H1 (cell line): ENCODE measurements around the gene DCDC1. TPM values are rescaled to one million over a fixed set of nuclear protein-coding genes. Genes with fewer than 3 reads are reported as not detected.

Experiments
- CTCF ChIA-PET: fragments of 300-600 bp; sonication (Branson Sonifier 250); formaldehyde crosslinking; loops from one replicate; lab custom pipeline; 2021; ENCODE audit not compliant: partially characterized antibody; lab: Charles Lee
- POLR2A ChIA-PET: fragments of 300-600 bp; sonication (Branson Sonifier 250); formaldehyde crosslinking; loops from one replicate; lab custom pipeline; 2021; ENCODE audit warnings: inconsistent platforms; ENCODE audit not compliant: partially characterized antibody; lab: Charles Lee
- DNase-seq, 2 experiments: peaks; one replicate each; pipeline versions ENCODE4 v3.0.0 to v3.0.0-alpha.2; 2010 to 2022; ENCODE audit warnings: low spot score in 2 of 2, low read depth in 1 of 2, mixed read lengths in 1 of 2
- FAIRE-seq: peaks from 2 replicates; lab custom pipeline; 2011; peaks lifted over from hg19 to GRCh38; lab: Jason Lieb, UNC
- H2AFZ ChIP-seq: 2 replicates; pipeline ENCODE4 v1.8.1; 2012; ENCODE audit warnings: low read length, inconsistent platforms
- H2AK5ac ChIP-seq: 2 replicates; pipeline ENCODE4 v1.6.1; 2013; ENCODE audit warnings: low read depth, low read length
- H2BK120ac ChIP-seq: replicated peaks from 2 replicates; pipeline ENCODE3; 2013; ENCODE audit warnings: low read depth, low read length, inconsistent platforms
- H2BK12ac ChIP-seq: 2 replicates; pipeline ENCODE4 v1.6.1; 2013; ENCODE audit warnings: low read depth, low read length
- H2BK15ac ChIP-seq: 2 replicates; pipeline ENCODE4 v1.6.1; 2013; ENCODE audit warnings: low read length
- H2BK20ac ChIP-seq: 2 replicates; pipeline ENCODE4 v1.6.1; 2013; ENCODE audit warnings: low read length
- H2BK5ac ChIP-seq: 2 replicates; pipeline ENCODE4 v1.6.1; 2013; ENCODE audit warnings: low read depth, low read length
- H3K14ac ChIP-seq: 2 replicates; pipeline ENCODE4 v1.6.1; 2013; ENCODE audit warnings: inconsistent platforms; ENCODE audit not compliant: insufficient read length
- H3K18ac ChIP-seq: 2 replicates; pipeline ENCODE4 v1.6.1; 2013; ENCODE audit warnings: low read length; ENCODE audit errors: extremely low read depth
- H3K23ac ChIP-seq: 2 replicates; pipeline ENCODE4 v1.6.1; 2013; ENCODE audit warnings: inconsistent platforms; ENCODE audit not compliant: insufficient read length
- H3K23me2 ChIP-seq: 2 replicates; pipeline ENCODE4 v1.6.1; 2013; ENCODE audit warnings: low read depth, low read length
- H3K27ac ChIP-seq: 2 replicates; pipeline ENCODE4 v1.6.1; 2011; ENCODE audit warnings: low read depth, low read length, inconsistent platforms
- H3K27me3 ChIP-seq, 4 experiments: replicated peaks in 1 of 4; 1 replicate in 1 of 4; 2 replicates in 3 of 4; pipeline versions ENCODE4 v1.6.1 to v1.8.1; 2011 to 2013; ENCODE audit warnings: low read length in 3 of 4, mild to moderate bottlenecking in 3 of 4, inconsistent platforms in 2 of 4, mixed read lengths in 2 of 4, moderate library complexity in 1 of 4; ENCODE audit not compliant: control insufficient read depth in 3 of 4, insufficient read depth in 3 of 4; ENCODE audit errors: extremely low read depth in 1 of 4
- H3K36me3 ChIP-seq, 4 experiments: 2 replicates each; pipeline versions ENCODE4 v1.6.1 to v1.8.1; 2011 to 2013; ENCODE audit warnings: mild to moderate bottlenecking in 4 of 4, low read length in 3 of 4, moderate library complexity in 2 of 4, control low read depth in 1 of 4, inconsistent platforms in 1 of 4; ENCODE audit not compliant: insufficient read depth in 4 of 4, control insufficient read depth in 2 of 4
- H3K4ac ChIP-seq: replicated peaks from 2 replicates; pipeline ENCODE3; 2013; ENCODE audit warnings: low read length, low read depth, mixed read lengths, inconsistent platforms; ENCODE audit not compliant: insufficient read length
- H3K4me1 ChIP-seq, 4 experiments: replicated peaks in 1 of 4; 1 replicate in 1 of 4; 2 replicates in 3 of 4; pipeline versions ENCODE4 v1.6.1 to v1.8.1; 2011 to 2013; ENCODE audit warnings: low read length in 3 of 4, inconsistent platforms in 2 of 4, mixed read lengths in 1 of 4; ENCODE audit not compliant: insufficient read depth in 4 of 4, control insufficient read depth in 3 of 4
- H3K4me2 ChIP-seq, 2 experiments: 2 replicates each; pipeline versions ENCODE4 v1.6.1 to v1.8.1; 2011 to 2013; ENCODE audit warnings: low read depth in 2 of 2, low read length in 2 of 2, control low read depth in 1 of 2, inconsistent platforms in 1 of 2, mild to moderate bottlenecking in 1 of 2; ENCODE audit not compliant: insufficient read depth in 1 of 2
- H3K4me3 ChIP-seq, 4 experiments: fragments of 200-600, 300-600 bp in 1 of 4; sonication (generic), shearing (Covaris generic), sonication (Bioruptor Twin) in 1 of 4; 2 replicates each; pipeline versions ENCODE4 v1.5.1 to v1.8.1; 2011 to 2016; ENCODE audit warnings: low read length in 4 of 4, low read depth in 3 of 4, control low read depth in 2 of 4, inconsistent platforms in 2 of 4, mild to moderate bottlenecking in 2 of 4, mixed read lengths in 1 of 4, moderate library complexity in 1 of 4; ENCODE audit not compliant: insufficient read depth in 2 of 4; ENCODE audit errors: extremely low read depth in 1 of 4
- H3K56ac ChIP-seq: replicated peaks from 2 replicates; pipeline ENCODE3; 2013; ENCODE audit warnings: low read depth, mild to moderate bottlenecking, mixed read lengths, low read length, inconsistent platforms; ENCODE audit not compliant: insufficient read length
- H3K79me1 ChIP-seq: 2 replicates; pipeline ENCODE4 v1.6.1; 2013; ENCODE audit warnings: low read depth, low read length, control low read depth
- H3K79me2 ChIP-seq, 2 experiments: 2 replicates each; pipeline versions ENCODE4 v1.6.1 to v1.8.1; 2012 to 2013; ENCODE audit warnings: low read length in 2 of 2, mild to moderate bottlenecking in 2 of 2, inconsistent platforms in 1 of 2; ENCODE audit not compliant: insufficient read depth in 2 of 2, control insufficient read depth in 1 of 2
- H3K9ac ChIP-seq, 4 experiments: replicated peaks in 1 of 4; 1 replicate in 1 of 4; 2 replicates in 3 of 4; pipeline versions ENCODE4 v1.6.1 to v1.8.1; 2011 to 2013; ENCODE audit warnings: low read depth in 3 of 4, low read length in 3 of 4, control low read depth in 2 of 4, mild to moderate bottlenecking in 2 of 4, moderate library complexity in 2 of 4, inconsistent platforms in 1 of 4; ENCODE audit errors: extremely low read depth in 1 of 4
- H3K9me3 ChIP-seq, 2 experiments: 2 replicates each; pipeline versions ENCODE4 v1.6.1 to v1.8.1; 2012 to 2013; ENCODE audit warnings: mild to moderate bottlenecking in 2 of 2, moderate library complexity in 2 of 2, control low read depth in 1 of 2, inconsistent platforms in 1 of 2, low read depth in 1 of 2, low read length in 1 of 2, mixed read lengths in 1 of 2; ENCODE audit not compliant: insufficient read depth in 2 of 2
- H4K20me1 ChIP-seq, 2 experiments: replicated peaks in 1 of 2; 2 replicates each; pipeline versions ENCODE3 to v1.8.1; 2011 to 2013; ENCODE audit warnings: inconsistent platforms in 2 of 2, low read length in 2 of 2, mild to moderate bottlenecking in 1 of 2; ENCODE audit not compliant: insufficient read depth in 2 of 2, control insufficient read depth in 1 of 2
- H4K5ac ChIP-seq: 2 replicates; pipeline ENCODE4 v1.6.1; 2013; ENCODE audit warnings: low read length, low read depth, mixed read lengths, inconsistent platforms; ENCODE audit not compliant: insufficient read length
- H4K8ac ChIP-seq: 2 replicates; pipeline ENCODE4 v1.8.0; 2013; ENCODE audit warnings: mild to moderate bottlenecking, moderate library complexity, low read length, inconsistent platforms; ENCODE audit not compliant: insufficient read depth; ENCODE audit errors: extremely low read depth
- H4K91ac ChIP-seq: replicated peaks from 2 replicates; pipeline ENCODE3; 2013; ENCODE audit warnings: low read length, mixed read lengths, inconsistent platforms; ENCODE audit not compliant: insufficient read length
- BRCA1 ChIP-seq: IDR thresholded peaks from 2 replicates; pipeline ENCODE4 v1.6.1; 2012; ENCODE audit warnings: low read depth, low read length, improper control_type of control experiment
- CBX8 ChIP-seq: fragments of 300-800, 300-1000 bp; sonication (generic); IDR thresholded peaks from 2 replicates; pipeline ENCODE4 v1.7.1; 2016; ENCODE audit warnings: low read depth, low read length, borderline replicate concordance
- EZH2 ChIP-seq: fragments of 200-600 bp; sonication (generic); IDR thresholded peaks from 2 replicates; pipeline ENCODE4 v1.7.1; 2012; ENCODE audit warnings: low read depth, mild to moderate bottlenecking, moderate library complexity, low read length, inconsistent platforms; ENCODE audit not compliant: severe bottlenecking
- JUND ChIP-seq: IDR thresholded peaks from 2 replicates; pipeline ENCODE4 v1.6.1; 2011; ENCODE audit warnings: mild to moderate bottlenecking, improper control_type of control experiment, low read length
- KDM5A ChIP-seq: fragments of 200-600 bp; IDR thresholded peaks from 2 replicates; pipeline ENCODE4 v1.7.1; 2012; ENCODE audit warnings: mild to moderate bottlenecking, low read length, inconsistent platforms, mixed read lengths
- PHF8 ChIP-seq: fragments of 200-600 bp; sonication (generic); conservative IDR thresholded peaks from 2 replicates; pipeline ENCODE4 v1.7.1; 2012; ENCODE audit warnings: low read depth, mild to moderate bottlenecking, inconsistent platforms, low read length, moderate library complexity
- POLR2AphosphoS5 ChIP-seq: IDR thresholded peaks from 2 replicates; pipeline ENCODE4 v1.6.1; 2011; ENCODE audit warnings: low read depth, low read length
- POU5F1 ChIP-seq: IDR thresholded peaks from 2 replicates; pipeline ENCODE4 v1.6.1; 2011; ENCODE audit warnings: low read depth, mild to moderate bottlenecking, low read length, moderate library complexity
- RXRA ChIP-seq: IDR thresholded peaks from 2 replicates; pipeline ENCODE4 v1.6.1; 2011; ENCODE audit warnings: low read depth, mild to moderate bottlenecking, low read length, moderate library complexity; ENCODE audit not compliant: insufficient read depth
- TBP ChIP-seq: IDR thresholded peaks from 2 replicates; pipeline ENCODE4 v1.6.1; 2011; ENCODE audit warnings: low read depth, low read length, improper control_type of control experiment
- WGBS, 2 experiments: shearing (Covaris generic) in 1 of 2; methylation state at CpG; one replicate each; pipeline versions ENCODE4 v1.1.6 to v1.1.7; 2013 to 2015; ENCODE audit warnings: low lambda C conversion rate in 2 of 2, mixed read lengths in 2 of 2, inconsistent platforms in 1 of 2, low coverage in 1 of 2, missing lambda C conversion rate in 1 of 2; ENCODE audit not compliant: insufficient replicate concordance in 2 of 2, insufficient coverage in 1 of 2, insufficient read length in 1 of 2; ENCODE audit errors: extremely low coverage in 1 of 2, missing lambda C conversion rate in 1 of 2; 5-methylcytosine and 5-hydroxymethylcytosine counted together
- polyA plus RNA-seq, 7 experiments: library from polyadenylated mRNA; depleted of rRNA in 3 of 7; stranded (reverse) in 5 of 7; unstranded in 2 of 7; fragments of >200 nt in 5 of 7; fragments of 200-250 nt in 2 of 7; gene quantifications; 1 replicate in 5 of 7; 2 replicates in 1 of 7; 4 replicates in 1 of 7; pipeline versions ENCODE4 v1.2.1 to v1.2.3, GENCODE V29; 2011 to 2013; ENCODE audit warnings: missing spikeins in 2 of 7, mixed read lengths in 2 of 7
- total RNA-seq: library from RNA; stranded (reverse); fragmentation: NEBNext Ultra II Directional; extraction: Animal tissue kit (Norgen Biotek cat#: 25700); gene quantifications from 2 replicates; pipeline ENCODE4 v1.2.1, GENCODE V29; 2021
- TF ChIP-seq, protein P1 (sequence below): IDR thresholded peaks from 2 replicates; pipeline ENCODE4 v1.6.1; 2012; ENCODE audit warnings: inconsistent platforms

DCDC1 gene
- total and polyA plus RNA-seq, 2 of the 8 experiments (the other 6 are each of a cell fraction or from before 2014, with no cell fraction given) = 0.15 to 0.56 TPM

DNA sequence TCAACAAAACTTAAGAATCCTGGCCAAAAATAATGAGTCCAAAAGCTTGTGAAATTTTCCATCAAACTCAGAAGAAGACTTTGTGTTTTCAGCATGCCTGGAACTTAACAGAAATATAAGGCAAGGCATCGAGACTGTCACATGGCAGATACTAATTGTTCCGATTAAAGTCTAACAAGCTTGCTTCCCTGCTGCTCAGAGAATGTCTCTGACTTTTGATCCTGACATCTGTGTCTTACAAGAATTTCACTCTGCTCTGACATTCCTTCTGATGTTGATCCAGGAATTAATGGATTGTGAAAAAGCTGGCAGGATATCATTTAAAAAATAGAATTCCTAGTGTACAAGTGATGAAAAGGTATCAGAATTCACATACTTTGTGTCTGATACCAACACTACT, 170.2 kb downstream of the DCDC1 start:
- POLR2A ChIA-PET = no interaction called here
- Histone ChIP-seq H2BK15ac (no peak overlapping the region), H3K14ac (no peak overlapping the region), H3K18ac (no peak overlapping the region), H2BK5ac (no peak overlapping the region), H4K91ac (no peak overlapping the region), H2BK20ac (no peak overlapping the region), H2AK5ac (no peak overlapping the region), H3K4me2 (no peak overlapping the region), H3K9me3 (no peaks in the 10 kb centered on the region), H3K79me2 (no peaks in the 10 kb centered on the region), H4K8ac (no peak overlapping the region), H4K20me1 (no peaks in the 10 kb centered on the region), H2AFZ (no peak overlapping the region), H3K23me2 (no peaks in the 10 kb centered on the region), H3K56ac (no peak overlapping the region), H3K23ac (no peak overlapping the region), H4K5ac (no peak overlapping the region), H3K4me1 (no peaks in the 10 kb centered on the region), H3K9ac (no peak overlapping the region), H3K79me1 (no peaks in the 10 kb centered on the region), H3K4me3 (no peak overlapping the region), H3K4ac (no peak overlapping the region), H3K27me3 (no peaks in the 10 kb centered on the region), H3K36me3 (no peaks in the 10 kb centered on the region), H3K27ac (no peak overlapping the region)
- WGBS, 2 experiments = 94% methylated on average over 2 of the region's 2 CpGs; no CpG with 5 or more reads in 1 of the 2 experiments
- CTCF ChIA-PET = interaction anchor here (0.6 to 1.8 kb wide), 2 partner anchors 47 to 66 kb away, joined by 3 to 4 read pairs; no protein-coding TSS in a partner anchor
- FAIRE-seq = no peak
- TF ChIP-seq POLR2AphosphoS5 (no peak), KDM5A (no peak), EZH2 (no peak), JUND (no peak), RXRA (no peak), POU5F1 (no peak), TBP (no peak), PHF8 (no peak), BRCA1 (no peak), CBX8 (no peak)
- TF ChIP-seq, protein P1, sequence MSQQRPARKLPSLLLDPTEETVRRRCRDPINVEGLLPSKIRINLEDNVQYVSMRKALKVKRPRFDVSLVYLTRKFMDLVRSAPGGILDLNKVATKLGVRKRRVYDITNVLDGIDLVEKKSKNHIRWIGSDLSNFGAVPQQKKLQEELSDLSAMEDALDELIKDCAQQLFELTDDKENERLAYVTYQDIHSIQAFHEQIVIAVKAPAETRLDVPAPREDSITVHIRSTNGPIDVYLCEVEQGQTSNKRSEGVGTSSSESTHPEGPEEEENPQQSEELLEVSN = no peak
- TF ChIP-seq, all 59 proteins: peak for 0
- Histone ChIP-seq H2BK12ac (no peak overlapping the region), H2BK120ac (no peak overlapping the region)
- DNase-seq = no peak
